22Rv1 (cell line): Measurements from ENCODE around the gene MYRFL.

Experiments used
- ZFX ChIP-seq: fragments of 450-650 bp; IDR thresholded peaks from 2 replicates; pipeline ENCODE4 v1.6.1; 2017; ENCODE audit warnings: antibody characterized with exemption, borderline replicate concordance
- TF ChIP-seq, protein P1 (sequence below): fragments of 450-650 bp; IDR thresholded peaks from 2 replicates; pipeline ENCODE4 v1.5.1; 2017; ENCODE audit warnings: mild to moderate bottlenecking

DNA sequence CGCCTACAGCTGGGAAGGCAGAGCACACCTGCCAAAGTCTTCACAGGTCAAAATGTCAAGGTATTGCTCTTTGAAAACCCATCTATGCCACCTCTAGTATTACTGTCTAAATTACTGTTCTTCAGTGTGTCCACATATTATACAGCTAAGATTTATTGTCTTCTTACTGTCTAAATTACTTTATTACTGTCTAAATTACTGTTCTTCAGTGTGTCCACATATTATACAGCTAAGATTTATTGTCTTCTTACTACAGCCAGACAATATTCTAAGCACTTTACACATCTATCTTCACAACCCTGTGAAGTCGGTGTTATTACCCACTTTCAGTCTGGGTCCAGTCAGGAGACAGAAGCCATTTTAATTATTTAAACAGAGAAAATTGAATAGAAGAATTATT, 173.9 kb downstream of the MYRFL start:
- TF ChIP-seq, protein P1, sequence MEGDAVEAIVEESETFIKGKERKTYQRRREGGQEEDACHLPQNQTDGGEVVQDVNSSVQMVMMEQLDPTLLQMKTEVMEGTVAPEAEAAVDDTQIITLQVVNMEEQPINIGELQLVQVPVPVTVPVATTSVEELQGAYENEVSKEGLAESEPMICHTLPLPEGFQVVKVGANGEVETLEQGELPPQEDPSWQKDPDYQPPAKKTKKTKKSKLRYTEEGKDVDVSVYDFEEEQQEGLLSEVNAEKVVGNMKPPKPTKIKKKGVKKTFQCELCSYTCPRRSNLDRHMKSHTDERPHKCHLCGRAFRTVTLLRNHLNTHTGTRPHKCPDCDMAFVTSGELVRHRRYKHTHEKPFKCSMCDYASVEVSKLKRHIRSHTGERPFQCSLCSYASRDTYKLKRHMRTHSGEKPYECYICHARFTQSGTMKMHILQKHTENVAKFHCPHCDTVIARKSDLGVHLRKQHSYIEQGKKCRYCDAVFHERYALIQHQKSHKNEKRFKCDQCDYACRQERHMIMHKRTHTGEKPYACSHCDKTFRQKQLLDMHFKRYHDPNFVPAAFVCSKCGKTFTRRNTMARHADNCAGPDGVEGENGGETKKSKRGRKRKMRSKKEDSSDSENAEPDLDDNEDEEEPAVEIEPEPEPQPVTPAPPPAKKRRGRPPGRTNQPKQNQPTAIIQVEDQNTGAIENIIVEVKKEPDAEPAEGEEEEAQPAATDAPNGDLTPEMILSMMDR, result no peak
- TF ChIP-seq ZFX, result no peak
